ENCODE results near the gene SSTR4.

Gene SSTR4

DNA sequence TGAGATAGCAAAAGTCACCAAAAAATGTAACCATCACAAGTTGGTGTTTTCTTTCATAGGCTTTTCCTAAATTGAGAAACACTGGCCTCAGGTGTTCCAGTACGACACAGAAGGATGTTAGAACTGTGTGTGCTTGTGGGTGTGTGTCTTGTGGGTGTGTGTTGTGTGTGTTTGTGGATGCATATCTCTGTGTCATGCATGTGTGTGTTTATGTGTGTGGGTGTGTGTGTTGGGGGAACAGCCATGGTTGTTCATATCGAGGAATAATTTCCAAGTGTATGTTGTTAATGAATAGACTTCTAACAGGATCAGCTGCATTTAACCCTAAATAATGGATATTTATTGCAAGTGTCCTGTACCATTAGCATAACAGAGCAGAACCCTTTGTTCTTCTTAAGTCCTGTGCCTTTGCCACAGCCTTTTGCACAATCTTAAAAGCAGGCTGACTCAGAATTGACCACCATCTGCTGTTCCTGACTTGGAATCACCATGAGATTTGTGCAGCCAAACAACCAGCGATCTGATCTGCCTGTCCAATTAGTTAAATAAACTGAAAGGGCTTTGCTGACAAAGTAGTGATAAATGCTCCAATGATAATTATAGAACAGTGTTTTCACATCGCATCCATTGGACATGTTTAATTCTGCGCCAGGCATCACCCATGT, 43.4 kb downstream of the SSTR4 start:
- peak; percentile 10 for DNase-seq (ENCODE audit: extremely low read depth, low read depth)
- TF ChIP-seq, protein P1, sequence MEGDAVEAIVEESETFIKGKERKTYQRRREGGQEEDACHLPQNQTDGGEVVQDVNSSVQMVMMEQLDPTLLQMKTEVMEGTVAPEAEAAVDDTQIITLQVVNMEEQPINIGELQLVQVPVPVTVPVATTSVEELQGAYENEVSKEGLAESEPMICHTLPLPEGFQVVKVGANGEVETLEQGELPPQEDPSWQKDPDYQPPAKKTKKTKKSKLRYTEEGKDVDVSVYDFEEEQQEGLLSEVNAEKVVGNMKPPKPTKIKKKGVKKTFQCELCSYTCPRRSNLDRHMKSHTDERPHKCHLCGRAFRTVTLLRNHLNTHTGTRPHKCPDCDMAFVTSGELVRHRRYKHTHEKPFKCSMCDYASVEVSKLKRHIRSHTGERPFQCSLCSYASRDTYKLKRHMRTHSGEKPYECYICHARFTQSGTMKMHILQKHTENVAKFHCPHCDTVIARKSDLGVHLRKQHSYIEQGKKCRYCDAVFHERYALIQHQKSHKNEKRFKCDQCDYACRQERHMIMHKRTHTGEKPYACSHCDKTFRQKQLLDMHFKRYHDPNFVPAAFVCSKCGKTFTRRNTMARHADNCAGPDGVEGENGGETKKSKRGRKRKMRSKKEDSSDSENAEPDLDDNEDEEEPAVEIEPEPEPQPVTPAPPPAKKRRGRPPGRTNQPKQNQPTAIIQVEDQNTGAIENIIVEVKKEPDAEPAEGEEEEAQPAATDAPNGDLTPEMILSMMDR (IDR thresholded peaks at IDR 0.05; ENCODE audit: low read depth, low read length), result no peak

- DNase-seq (ENCODE audit: extremely low read depth, low read depth), result no peak
- TF ChIP-seq, protein P1 (IDR thresholded peaks at IDR 0.05; ENCODE audit: low read depth, low read length), result peak; percentile 10
Measured at GRCh38 chr20:23079016-23079351, 43.9 kb downstream of the SSTR4 start.

DNA sequence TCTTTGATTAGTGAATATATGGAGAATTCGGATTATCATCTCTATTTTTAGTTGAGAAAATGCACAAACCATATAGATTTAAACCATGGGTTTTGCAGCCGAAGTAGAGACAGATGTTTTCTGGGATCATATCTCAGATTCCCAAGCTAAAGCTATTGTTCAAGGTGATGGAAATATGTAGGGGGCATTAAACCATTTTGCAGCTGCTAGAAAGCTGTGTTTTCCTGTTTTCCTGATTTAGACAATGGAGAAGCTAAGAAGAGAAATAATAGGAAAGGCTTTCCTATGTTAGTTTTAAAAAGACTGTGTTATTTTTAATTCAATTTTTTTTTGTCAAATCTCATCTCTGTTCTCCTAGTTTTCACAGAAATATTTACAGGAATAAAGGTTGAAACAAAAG, 44.8 kb downstream of the SSTR4 start:
- no peak for DNase-seq (ENCODE audit: extremely low read depth, low read depth)
- TF ChIP-seq, protein P1 (IDR thresholded peaks at IDR 0.05; ENCODE audit: low read depth, low read length), result no peak

DNA sequence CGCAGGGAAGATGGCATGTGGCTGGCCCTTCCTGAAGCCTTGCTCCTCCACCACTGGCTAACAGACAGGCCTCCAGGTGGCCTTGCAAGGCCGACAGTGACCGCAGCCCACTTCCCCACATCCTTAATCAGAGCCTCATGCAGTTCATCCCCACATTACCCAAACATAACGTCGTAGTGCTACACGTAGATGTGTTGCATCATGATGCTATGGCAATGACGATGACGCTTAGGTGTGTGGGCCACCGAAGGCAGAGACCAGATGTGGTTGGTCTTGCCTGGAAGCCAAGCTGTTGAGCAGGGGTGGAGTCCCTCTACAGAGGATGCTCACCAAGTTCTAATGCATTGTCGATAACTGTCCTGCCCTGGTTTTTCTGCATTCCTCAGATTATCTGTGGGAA, 45.4 kb downstream of the SSTR4 start:
- TF ChIP-seq, protein P1 (IDR thresholded peaks at IDR 0.05; ENCODE audit: low read depth, low read length), result no peak
- no peak for DNase-seq (ENCODE audit: extremely low read depth, low read depth)

- DNase-seq (ENCODE audit: extremely low read depth, low read depth), result no peak
- TF ChIP-seq, protein P1 (IDR thresholded peaks at IDR 0.05; ENCODE audit: low read depth, low read length), result no peak
Measured at GRCh38 chr20:23081263-23081819, 46.2 kb downstream of the SSTR4 start.

- DNase-seq (ENCODE audit: extremely low read depth, low read depth), result no peak
- TF ChIP-seq, protein P1 (IDR thresholded peaks at IDR 0.05; ENCODE audit: low read depth, low read length), result no peak
Measured at GRCh38 chr20:23082846-23083552, 47.9 kb downstream of the SSTR4 start.

- TF ChIP-seq, protein P1 (IDR thresholded peaks at IDR 0.05; ENCODE audit: low read depth, low read length), result no peak
- DNase-seq (ENCODE audit: extremely low read depth, low read depth), result no peak
Measured at GRCh38 chr20:23083553-23084220, 48.6 kb downstream of the SSTR4 start.
